Keratinocyte (primary cell): Measurements from ENCODE around the gene CEP63. TPM values are rescaled to one million over a fixed set of nuclear protein-coding genes. Genes with fewer than 3 reads are reported as not detected.

Experiments used
- DNase-seq: peaks from one replicate; pipeline ENCODE4 v3.0.0-alpha.2; 2011; ENCODE audit warnings: low read depth, missing footprints, low spot score
- FAIRE-seq: peaks from 2 replicates; lab custom pipeline; 2011; peaks lifted over from hg19 to GRCh38; lab: Jason Lieb, UNC
- H2AFZ ChIP-seq: 2 replicates; pipeline ENCODE4 v1.6.0; 2012; ENCODE audit warnings: low read length, control low read depth, inconsistent platforms; ENCODE audit not compliant: control insufficient read depth
- H3K27ac ChIP-seq: 2 replicates; pipeline ENCODE4 v1.5.1; 2011; ENCODE audit warnings: low read length; ENCODE audit not compliant: control insufficient read depth, insufficient read depth
- H3K27me3 ChIP-seq: 3 replicates; pipeline ENCODE4 v1.6.0; 2011; ENCODE audit warnings: low read length; ENCODE audit not compliant: control insufficient read depth, insufficient read depth; ENCODE audit errors: extremely low read depth
- H3K36me3 ChIP-seq, 2 experiments: 2 replicates in 1 of 2; 3 replicates in 1 of 2; pipeline ENCODE4 v1.5.1; 2011; ENCODE audit warnings: low read length in 2 of 2, mild to moderate bottlenecking in 1 of 2; ENCODE audit not compliant: control insufficient read depth in 2 of 2, insufficient read depth in 2 of 2; ENCODE audit errors: extremely low read depth in 1 of 2
- H3K4me1 ChIP-seq: 3 replicates; pipeline ENCODE4 v1.5.1; 2011; ENCODE audit warnings: low read length; ENCODE audit not compliant: control insufficient read depth, insufficient read depth; ENCODE audit errors: extremely low read depth
- H3K4me2 ChIP-seq: 3 replicates; pipeline ENCODE4 v1.6.0; 2011; ENCODE audit warnings: low read depth, low read length; ENCODE audit not compliant: control insufficient read depth, insufficient read depth; ENCODE audit errors: extremely low read depth
- H3K4me3 ChIP-seq, 3 experiments: fragments of 200-600 bp in 1 of 3; sonication (generic) in 1 of 3; 2 replicates in 2 of 3; 3 replicates in 1 of 3; pipeline ENCODE4 v1.5.1; 2011 to 2016; ENCODE audit warnings: low read length in 3 of 3, mild to moderate bottlenecking in 3 of 3, control low read depth in 2 of 3, inconsistent platforms in 1 of 3, low read depth in 1 of 3, mixed read lengths in 1 of 3, mixed run types in 1 of 3, moderate library complexity in 1 of 3; ENCODE audit not compliant: control insufficient read depth in 2 of 3, insufficient read depth in 2 of 3; ENCODE audit errors: extremely low read depth in 1 of 3
- H3K79me2 ChIP-seq: 2 replicates; pipeline ENCODE4 v1.6.0; 2012; ENCODE audit warnings: low read length; ENCODE audit not compliant: control insufficient read depth, insufficient read depth
- H3K9ac ChIP-seq: 3 replicates; pipeline ENCODE4 v1.6.0; 2011; ENCODE audit warnings: low read length; ENCODE audit not compliant: control insufficient read depth, insufficient read depth; ENCODE audit errors: extremely low read depth
- H3K9me1 ChIP-seq: 3 replicates; pipeline ENCODE4 v1.6.0; 2011; ENCODE audit warnings: low read length; ENCODE audit not compliant: control insufficient read depth, insufficient read depth; ENCODE audit errors: extremely low read depth
- H3K9me3 ChIP-seq: 2 replicates; pipeline ENCODE4 v1.5.1; 2012; ENCODE audit warnings: low read depth, low read length; ENCODE audit not compliant: control insufficient read depth
- H4K20me1 ChIP-seq: 3 replicates; pipeline ENCODE4 v1.6.0; 2011; ENCODE audit warnings: low read length; ENCODE audit not compliant: control insufficient read depth, insufficient read depth; ENCODE audit errors: extremely low read depth
- EZH2 ChIP-seq: IDR thresholded peaks from one replicate; pipeline ENCODE4 v1.6.1; 2012; ENCODE audit warnings: inconsistent platforms, mild to moderate bottlenecking, low read length, moderate library complexity
- dilution Hi-C: fragments of 300-500 bp; cut with MboI; formaldehyde crosslinking; loops from one replicate; pipeline ENCODE4 v1.7.0; 2020; ENCODE audit warnings: low sequenced_read_pairs; ENCODE audit not compliant: extremely low pct_ligation_motif_present
- polyA plus RNA-seq, 5 experiments: library from polyadenylated mRNA; depleted of rRNA in 3 of 5; stranded (reverse) in 3 of 5; stranded (forward) in 1 of 5; unstranded in 1 of 5; fragments of >200 nt; gene quantifications; 1 replicate in 1 of 5; 2 replicates in 3 of 5; 3 replicates in 1 of 5; pipeline versions ENCODE4 v1.2.1 to v1.2.3, GENCODE V29; 2011 to 2012; ENCODE audit warnings: missing spikeins in 2 of 5, low read depth in 1 of 5, low replicate concordance in 1 of 5
- TF ChIP-seq, protein P1 (sequence below), 3 experiments: IDR thresholded peaks in 1 of 3; conservative IDR thresholded peaks in 1 of 3; optimal IDR thresholded peaks in 1 of 3; 2 replicates in 2 of 3; 3 replicates in 1 of 3; pipeline versions ENCODE3 to v1.5.1; 2011; ENCODE audit warnings: low read length in 3 of 3, mild to moderate bottlenecking in 3 of 3, moderate library complexity in 2 of 3, control low read depth in 1 of 3, inconsistent platforms in 1 of 3; ENCODE audit not compliant: insufficient read depth in 2 of 3; ENCODE audit errors: extremely low read depth in 1 of 3

Gene CEP63
- polyA plus RNA-seq, 1 donor (not counting 4 experiments of a cell fraction or from before 2014, with no cell fraction given), result 10.1 TPM

DNA sequence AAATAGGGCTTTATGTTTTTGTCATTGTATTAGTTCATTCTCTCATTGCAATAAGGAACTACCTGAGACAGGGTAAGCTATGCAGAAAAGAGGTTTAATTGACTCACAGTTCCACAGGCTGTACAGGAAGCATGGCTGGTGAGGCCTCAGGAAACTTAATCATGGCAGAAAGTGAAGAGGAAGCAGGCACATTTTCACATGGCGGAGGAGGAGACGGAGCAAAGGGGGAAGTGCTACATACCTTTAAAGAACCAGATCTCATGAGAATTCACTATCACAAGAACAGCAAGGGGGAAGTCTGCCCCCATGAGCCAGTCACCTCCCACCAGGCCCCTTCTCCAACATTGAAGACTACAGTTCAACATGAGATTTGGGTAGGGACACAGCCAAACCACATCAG lies 25.6 kb downstream of the CEP63 start:
- no peak for DNase-seq

DNA sequence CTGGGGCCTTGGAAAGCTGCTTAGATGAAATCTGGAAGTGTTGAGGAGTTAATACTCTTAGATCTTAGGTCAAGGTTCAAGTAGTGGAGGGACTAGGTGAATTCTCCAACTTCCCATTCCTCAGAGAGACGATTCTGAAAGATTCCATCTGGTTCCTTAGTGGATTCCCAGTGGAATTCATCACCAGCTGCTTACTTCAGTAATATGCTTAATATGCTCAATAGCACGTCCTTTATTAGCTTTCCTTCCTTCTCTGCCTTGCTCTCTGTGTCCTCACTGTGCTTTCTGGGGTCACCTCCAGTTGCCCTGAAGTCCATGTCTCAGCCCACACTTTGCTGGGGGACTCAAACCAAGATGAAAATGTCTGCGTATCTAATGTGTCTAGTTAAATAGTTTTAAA lies 31.0 kb downstream of the CEP63 start:
- Histone ChIP-seq H3K27me3 (no peaks in the 10 kb centered on the region), H3K36me3 (peaks cover 0 to 3% of the 10 kb centered on the region in 2 experiments), H3K4me3 (no peak overlapping the region), H3K4me2 (no peak overlapping the region), H3K79me2 (no peaks in the 10 kb centered on the region), H4K20me1 (no peaks in the 10 kb centered on the region), H3K27ac (no peak overlapping the region), H3K9me3 (no peaks in the 10 kb centered on the region), H2AFZ (no peak overlapping the region), H3K4me1 (no peaks in the 10 kb centered on the region), H3K9me1 (no peaks in the 10 kb centered on the region), H3K9ac (no peak overlapping the region)
- DNase-seq (no peak), FAIRE-seq (no peak)
- TF ChIP-seq, protein P1, sequence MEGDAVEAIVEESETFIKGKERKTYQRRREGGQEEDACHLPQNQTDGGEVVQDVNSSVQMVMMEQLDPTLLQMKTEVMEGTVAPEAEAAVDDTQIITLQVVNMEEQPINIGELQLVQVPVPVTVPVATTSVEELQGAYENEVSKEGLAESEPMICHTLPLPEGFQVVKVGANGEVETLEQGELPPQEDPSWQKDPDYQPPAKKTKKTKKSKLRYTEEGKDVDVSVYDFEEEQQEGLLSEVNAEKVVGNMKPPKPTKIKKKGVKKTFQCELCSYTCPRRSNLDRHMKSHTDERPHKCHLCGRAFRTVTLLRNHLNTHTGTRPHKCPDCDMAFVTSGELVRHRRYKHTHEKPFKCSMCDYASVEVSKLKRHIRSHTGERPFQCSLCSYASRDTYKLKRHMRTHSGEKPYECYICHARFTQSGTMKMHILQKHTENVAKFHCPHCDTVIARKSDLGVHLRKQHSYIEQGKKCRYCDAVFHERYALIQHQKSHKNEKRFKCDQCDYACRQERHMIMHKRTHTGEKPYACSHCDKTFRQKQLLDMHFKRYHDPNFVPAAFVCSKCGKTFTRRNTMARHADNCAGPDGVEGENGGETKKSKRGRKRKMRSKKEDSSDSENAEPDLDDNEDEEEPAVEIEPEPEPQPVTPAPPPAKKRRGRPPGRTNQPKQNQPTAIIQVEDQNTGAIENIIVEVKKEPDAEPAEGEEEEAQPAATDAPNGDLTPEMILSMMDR (optimal IDR thresholded peaks at IDR 0.05 in 1 of 3, IDR thresholded peaks at IDR 0.05 in 1 of 3, conservative IDR thresholded peaks at IDR 0.05 in 1 of 3; ENCODE audit: extremely low read depth in 1 of 3, insufficient read depth in 2 of 3, low read length in 3 of 3), result no peak
- no peak for TF ChIP-seq EZH2
- dilution Hi-C loops, result no loop called here

More for the DNA sequence above, 25.6 kb downstream of the CEP63 start:
- H3K4me1 ChIP-seq, result no peaks in the 10 kb centered on the region
- H3K27me3 ChIP-seq, result no peaks in the 10 kb centered on the region
- no peaks in the 10 kb centered on the region for H3K9me3 ChIP-seq
- H3K4me2 ChIP-seq, result no peak overlapping the region
- H3K4me3 ChIP-seq, result no peak overlapping the region
- H3K27ac ChIP-seq, result no peak overlapping the region
- H3K79me2 ChIP-seq, result no peaks in the 10 kb centered on the region
- peaks cover 1 to 6% of the 10 kb centered on the region in 2 experiments for H3K36me3 ChIP-seq
- no peak overlapping the region for H3K9ac ChIP-seq
- TF ChIP-seq EZH2, result no peak
- TF ChIP-seq, protein P1 (optimal IDR thresholded peaks at IDR 0.05 in 1 of 3, IDR thresholded peaks at IDR 0.05 in 1 of 3, conservative IDR thresholded peaks at IDR 0.05 in 1 of 3; ENCODE audit: extremely low read depth in 1 of 3, insufficient read depth in 2 of 3, low read length in 3 of 3), result no peak
- dilution Hi-C loops, result no loop called here
- no peaks in the 10 kb centered on the region for H3K9me1 ChIP-seq
- no peak for FAIRE-seq
- no peak overlapping the region for H2AFZ ChIP-seq
- no peaks in the 10 kb centered on the region for H4K20me1 ChIP-seq
